Activated CD8-positive, alpha-beta memory T cell treated with anti-CD3 and anti-CD28 coated beads for 48 hours (primary cell): Measurements from ENCODE around the gene EPHB1.

Source experiments
- DNase-seq, 3 experiments: peaks; one replicate each; pipeline ENCODE4 v3.0.0-alpha.2; 2020; ENCODE audit warnings: low read depth in 2 of 3, low spot score in 2 of 3

EPHB1 gene

DNA sequence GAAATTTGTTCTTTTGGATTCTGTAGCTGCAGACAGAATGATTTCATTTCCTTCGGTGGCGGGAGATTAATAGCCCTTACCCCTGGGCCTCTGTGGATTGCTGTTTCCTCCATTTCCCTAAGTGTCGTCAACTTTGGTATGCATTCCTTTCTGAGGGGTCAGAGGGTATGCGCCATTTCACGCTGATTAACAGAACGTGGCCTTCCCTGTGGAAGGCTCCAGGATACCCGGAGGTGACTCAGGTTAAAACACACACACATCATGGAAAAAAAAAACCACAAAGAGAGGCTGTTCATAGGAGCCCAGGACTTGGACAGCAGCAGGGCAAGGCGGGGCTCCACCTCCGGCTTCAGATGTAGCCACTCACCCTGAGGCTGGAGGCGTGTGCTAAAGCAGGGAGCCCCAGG is 51.9 kb downstream of the EPHB1 start:
- DNase-seq, result no peak

GRCh38 chr3:134847349-134847748 is 52.3 kb downstream of the EPHB1 start:
- no peak for DNase-seq

- DNase-seq, result no peak
Measured at GRCh38 chr3:134849561-134849960, 54.5 kb downstream of the EPHB1 start.

DNA sequence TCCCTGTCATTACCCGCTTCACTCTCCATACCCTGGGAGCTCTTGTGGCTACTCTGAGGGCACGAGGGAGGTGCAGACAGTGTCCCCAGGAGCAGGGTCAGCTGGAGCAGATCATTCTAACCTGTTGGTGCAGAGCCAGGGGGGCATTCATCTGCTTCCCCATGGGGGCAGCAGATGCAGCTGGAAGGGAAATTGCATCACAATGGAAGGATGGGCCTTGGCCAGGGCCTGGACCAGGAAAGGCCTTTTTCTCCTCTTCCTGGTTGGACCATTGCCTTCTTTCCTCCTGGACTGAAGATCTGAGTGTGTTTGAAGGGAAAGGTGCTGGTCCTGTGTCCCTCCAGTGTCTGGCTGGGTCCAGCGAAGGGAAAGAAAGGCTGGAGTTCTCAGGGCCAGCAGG is 55.7 kb downstream of the EPHB1 start:
- no peak for DNase-seq

DNA sequence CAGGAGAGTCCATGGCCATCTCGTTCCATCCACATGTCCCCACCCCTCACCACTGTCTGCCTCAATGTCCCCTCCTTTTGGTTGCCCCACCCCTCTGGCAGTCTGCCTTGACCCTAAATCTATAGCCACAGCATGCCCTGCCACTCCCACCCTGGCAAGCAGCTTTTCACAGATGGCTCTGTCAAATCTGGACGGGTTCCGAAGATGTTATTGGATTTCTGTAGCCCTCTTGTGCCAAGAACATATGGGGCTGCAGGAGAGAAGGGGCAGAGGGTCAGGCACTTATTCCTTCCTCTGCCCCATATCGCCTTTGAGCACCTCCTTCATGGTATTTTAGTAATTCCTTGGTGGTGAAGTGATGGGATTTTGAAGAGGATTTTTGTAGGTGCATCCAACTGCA is 57.1 kb downstream of the EPHB1 start:
- no peak for DNase-seq

GRCh38 chr3:134852893-134853351 is 57.9 kb downstream of the EPHB1 start:
- no peak for DNase-seq

DNA sequence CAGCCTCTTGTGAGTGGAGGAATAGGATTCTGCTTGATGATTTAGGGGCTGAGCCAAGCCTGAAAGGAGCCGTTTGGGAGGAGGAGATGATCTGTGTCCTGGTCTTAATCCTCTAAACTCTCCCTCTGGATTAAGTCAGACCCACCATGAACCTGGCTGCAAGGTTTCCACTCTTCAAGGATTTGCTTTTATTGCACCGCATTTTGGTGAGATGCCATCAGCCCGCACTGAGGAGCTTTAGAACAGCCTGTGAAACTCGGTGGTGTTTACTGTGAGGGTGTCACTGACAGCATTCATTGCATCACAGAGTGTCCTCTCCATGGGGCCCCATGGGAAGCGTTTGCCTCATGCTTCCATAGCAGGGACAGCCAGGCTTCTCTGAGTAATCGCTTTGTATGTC is 59.2 kb downstream of the EPHB1 start:
- DNase-seq, result no peak

DNA sequence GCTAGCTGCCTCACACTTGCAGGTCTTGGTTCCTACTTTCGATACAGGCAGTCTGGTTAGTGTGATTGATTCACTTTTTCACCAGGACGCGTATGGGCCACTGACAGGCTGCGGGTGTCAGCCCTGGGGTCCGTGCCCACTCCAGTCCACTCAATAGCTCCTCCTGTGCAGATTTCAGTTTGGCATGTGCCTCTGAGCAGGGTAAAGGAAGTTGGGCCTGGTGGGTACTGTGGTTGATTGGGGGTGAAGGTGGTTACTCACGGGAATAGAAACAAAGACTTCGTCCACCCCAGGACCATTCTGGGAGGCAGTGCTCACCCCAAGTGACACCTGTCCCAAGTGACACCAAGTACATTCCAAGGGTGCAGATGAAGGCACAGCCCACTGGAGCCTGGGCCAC is 62.3 kb downstream of the EPHB1 start:
- no peak for DNase-seq

DNA sequence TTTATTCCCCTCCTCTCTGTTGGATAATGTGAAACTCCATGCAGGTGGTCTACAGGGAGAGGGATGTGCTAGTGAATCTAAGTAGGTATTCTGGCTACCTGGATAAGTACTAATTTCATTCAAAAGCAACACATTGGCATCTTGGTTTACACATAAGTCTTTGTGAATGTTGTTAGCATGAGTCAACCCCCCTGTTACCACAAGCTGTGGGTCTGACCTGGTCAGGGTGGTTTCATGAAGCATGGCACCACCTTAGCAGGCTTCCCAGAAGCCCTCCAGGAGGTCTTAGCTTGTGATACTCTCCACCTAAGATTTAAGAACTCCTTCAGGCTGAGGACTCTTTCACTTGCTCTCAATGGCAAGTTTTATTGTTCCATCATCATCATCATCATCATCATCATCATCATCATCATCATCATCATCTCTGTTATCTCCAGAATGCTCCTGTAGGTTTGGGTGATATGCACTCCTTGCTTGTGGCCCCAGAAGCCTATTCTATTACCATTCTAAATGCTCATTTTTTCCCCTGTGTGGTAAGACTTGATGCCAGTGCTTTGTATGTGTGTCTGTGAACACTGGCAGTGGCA is 62.8 kb downstream of the EPHB1 start:
- DNase-seq, result no peak

- DNase-seq, result no peak
Measured at GRCh38 chr3:134858441-134859035, 63.5 kb downstream of the EPHB1 start.

DNA sequence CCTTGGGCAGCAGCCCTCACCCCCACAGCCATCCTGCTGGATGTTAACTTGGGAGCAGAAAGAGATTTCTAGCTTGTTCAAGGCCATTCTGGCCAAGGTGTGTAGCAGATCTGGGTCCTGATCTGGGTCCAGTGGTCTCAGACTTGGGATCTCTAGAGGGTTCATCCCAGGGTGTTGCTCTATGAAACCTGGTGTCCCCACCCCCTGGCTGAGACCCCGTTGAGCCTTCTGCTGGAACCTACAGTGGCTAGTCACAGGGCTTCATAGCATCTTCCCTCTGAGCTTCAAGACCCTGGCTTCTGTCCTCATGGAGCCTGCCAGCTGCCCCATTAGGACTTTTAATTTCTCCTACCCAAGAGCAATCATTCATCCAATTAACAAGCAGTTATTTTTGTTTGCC is 64.3 kb downstream of the EPHB1 start:
- DNase-seq, result no peak

DNA sequence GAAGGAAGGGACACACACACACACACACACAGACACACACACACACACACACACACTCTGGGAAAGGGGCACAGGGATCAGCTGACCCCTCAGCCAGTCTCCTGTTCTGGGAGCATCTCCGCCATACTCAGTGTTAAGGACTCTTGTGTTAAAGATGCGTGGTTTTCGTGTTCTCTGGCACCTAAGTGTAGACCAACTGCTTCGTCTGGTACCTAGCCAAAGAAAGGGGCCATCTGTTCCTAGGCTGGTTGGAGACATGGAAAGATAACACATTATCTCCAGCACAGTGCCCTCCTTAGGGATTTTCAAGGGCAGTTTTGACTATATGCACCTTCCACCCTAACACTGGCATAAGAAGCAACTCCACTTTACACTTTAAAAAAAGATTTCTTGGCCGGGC is 65.1 kb downstream of the EPHB1 start:
- no peak for DNase-seq

DNA sequence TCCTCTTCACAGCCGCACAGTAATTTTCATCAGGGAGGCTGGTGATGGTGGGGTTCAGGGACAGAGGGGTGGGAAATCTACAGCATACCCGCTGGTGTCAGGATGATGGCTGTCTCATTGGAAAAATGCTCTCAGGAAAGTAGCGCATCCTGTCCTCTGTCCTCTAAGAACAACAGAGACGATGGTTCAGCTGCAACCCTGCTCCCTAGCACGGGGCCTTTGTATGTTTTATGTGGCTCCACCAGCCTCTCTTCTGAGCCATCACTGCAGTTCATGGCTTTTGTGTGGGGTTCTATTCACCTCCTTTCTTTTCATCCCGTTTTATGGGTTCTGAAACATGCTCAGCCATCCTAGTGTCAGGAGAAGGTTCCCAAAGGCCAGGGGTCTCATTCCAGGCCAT is 68.9 kb downstream of the EPHB1 start:
- no peak for DNase-seq

DNA sequence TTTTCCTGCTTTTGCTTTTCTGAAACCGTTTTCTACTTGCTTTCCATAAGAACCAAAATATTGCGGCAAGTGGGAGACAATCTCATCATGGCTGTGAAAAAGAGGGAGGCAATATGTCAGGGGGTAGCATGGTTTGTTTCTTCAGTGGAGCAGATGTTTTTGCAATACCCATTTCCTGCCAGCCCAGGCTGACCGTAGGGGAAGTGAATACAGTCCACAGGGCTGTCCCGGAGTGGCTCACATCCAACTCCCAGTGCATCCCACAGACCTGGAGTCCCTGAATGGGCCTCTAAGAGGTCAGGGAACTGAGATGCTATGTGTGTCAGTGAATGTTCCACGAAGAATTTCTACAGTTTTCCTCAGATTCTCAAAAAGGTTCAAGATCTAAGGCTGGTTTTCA is 69.6 kb downstream of the EPHB1 start:
- no peak for DNase-seq

DNA sequence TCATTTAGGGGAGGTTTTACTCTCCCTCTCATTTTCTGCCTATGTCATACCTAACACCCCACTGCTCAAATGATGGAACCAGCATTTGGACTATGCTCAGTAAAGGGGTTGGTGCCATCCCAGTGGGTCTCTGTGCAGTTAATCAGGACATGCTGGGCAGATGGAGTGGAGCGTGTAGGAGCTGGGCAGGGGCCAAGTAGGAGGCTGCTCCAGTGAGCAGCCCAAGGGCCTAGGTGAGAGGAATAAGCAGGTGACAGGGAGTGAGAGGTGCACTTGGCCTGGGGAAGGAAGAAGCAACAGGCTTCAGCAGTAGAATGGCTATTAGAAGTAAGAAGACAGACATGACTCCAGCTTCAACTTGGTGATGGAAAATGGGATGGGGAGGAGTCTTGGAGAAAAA is 72.2 kb downstream of the EPHB1 start:
- no peak for DNase-seq

- no peak for DNase-seq
Measured at GRCh38 chr3:134869153-134869726, 74.2 kb downstream of the EPHB1 start.

GRCh38 chr3:134871818-134872217 is 76.8 kb downstream of the EPHB1 start:
- no peak for DNase-seq

GRCh38 chr3:134872440-134873388 is 77.7 kb downstream of the EPHB1 start:
- no peak for DNase-seq

DNA sequence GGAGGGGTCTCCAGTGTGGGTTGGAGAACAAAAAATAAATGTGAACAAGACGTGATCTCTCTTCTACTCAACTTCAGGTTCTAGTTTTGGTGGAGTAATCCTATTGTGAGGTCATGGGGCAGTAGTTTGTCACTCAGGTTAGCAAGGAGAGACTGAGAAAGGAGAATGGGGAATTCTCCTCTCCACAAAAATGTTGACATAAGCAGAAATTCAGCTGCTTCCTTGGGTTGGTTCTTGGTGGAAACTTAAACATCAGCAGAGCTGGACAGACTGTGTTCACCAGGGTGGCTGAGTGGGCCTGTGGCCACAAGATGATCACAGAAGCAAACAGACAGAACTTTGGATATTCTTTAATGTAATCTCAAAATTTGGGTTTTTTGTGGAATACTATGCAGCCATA is 78.7 kb downstream of the EPHB1 start:
- no peak for DNase-seq

GRCh38 chr3:134874737-134875413 is 79.8 kb downstream of the EPHB1 start:
- DNase-seq, result no peak

- no peak for DNase-seq
Measured at GRCh38 chr3:134876836-134877235, 81.8 kb downstream of the EPHB1 start.
